Psoas muscle (tissue), 8 donors: ENCODE measurements around the gene AKAP6. TPM values are rescaled to one million over a fixed set of nuclear protein-coding genes. Genes with fewer than 3 reads are reported as not detected.

Source experiments
- ATAC-seq, 4 donors: fragments of 200-7000 bp; cut with Tn5 transposase; one replicate each; pipeline ENCODE4 v1.9.1; 2020; ENCODE audit warnings: moderate library complexity in 3 of 4, mild to moderate bottlenecking in 2 of 4
- DNase-seq, 2 donors: peaks; one replicate each; pipeline ENCODE4 v3.0.0-alpha.2; 2020
- H3K27ac ChIP-seq: fragments of 200-600 bp; one replicate; pipeline ENCODE4 v1.8.0; 2022
- H3K27me3 ChIP-seq, 3 donors: fragments of 200-600 bp in 1 of 3; one replicate each; pipeline versions ENCODE4 v1.6.1 to v1.8.0; 2013 to 2022; ENCODE audit warnings: low read length in 2 of 3, mild to moderate bottlenecking in 2 of 3, moderate library complexity in 1 of 3; ENCODE audit not compliant: insufficient read depth in 3 of 3
- H3K36me3 ChIP-seq, 2 donors: fragments of 200-600 bp in 1 of 2; one replicate each; pipeline versions ENCODE4 v1.6.1 to v1.8.0; 2013 to 2022; ENCODE audit warnings: low read depth in 1 of 2, mild to moderate bottlenecking in 1 of 2, moderate library complexity in 1 of 2; ENCODE audit not compliant: insufficient read depth in 1 of 2
- H3K4me1 ChIP-seq: fragments of 200-600 bp; one replicate; pipeline ENCODE4 v1.8.0; 2022
- H3K4me3 ChIP-seq: fragments of 200-600 bp; one replicate; pipeline ENCODE4 v1.8.0; 2022; ENCODE audit warnings: mild to moderate bottlenecking
- H3K9me3 ChIP-seq: fragments of 200-600 bp; one replicate; pipeline ENCODE4 v1.8.0; 2022
- WGBS, 3 donors: extraction: QIAGEN DNeasy Blood & Tissue Kit; methylation state at CpG; one replicate each; pipeline versions ENCODE4 v1.1.6 to v1.1.7; 2013; 5-methylcytosine and 5-hydroxymethylcytosine counted together
- intact Hi-C, 2 donors: fragments of 100-400 bp; cut with DNase I; formaldehyde crosslinking; loops; one replicate each; pipeline versions ENCODE4 v1.11.0 to v1.14.2; 2022
- polyA plus RNA-seq, 3 donors: library from polyadenylated mRNA; stranded (reverse); fragments of 200-250 nt; gene quantifications; one replicate each; pipeline ENCODE4 v1.2.3, GENCODE V29; 2013
- total RNA-seq, 4 donors: library from RNA; stranded (reverse); fragmentation: NEBNext Ultra II Directional in 2 of 4; extraction: Animal tissue kit (Norgen Biotek cat#: 25700) in 2 of 4; gene quantifications; one replicate each; pipeline versions ENCODE4 v1.2.1 to v1.2.4, GENCODE V29; 2021 to 2023
- TF ChIP-seq, protein P1 (sequence below): fragments of 200-600 bp; IDR thresholded peaks from one replicate; pipeline ENCODE4 v1.8.0; 2022; ENCODE audit warnings: antibody characterized with exemption
- donor health status: healthy with polysubstance abuse.
- donor health status: DM: no; HTN: no; CAD: no; lungs with moderate emphysema.
- donor health status: Bipolar disorder and iron deficiency.
- donor health status: healthy.
- donor health status: DM: yes; HTN: yes; CAD: no.
- donor health status: DM: no; HTN: no; CAD: no.
- donor health status: DM: no; HTN: no; CAD: no.
- donor health status: DM: yes; HTN: yes; CAD: no.

The AKAP6 gene
- total and polyA plus RNA-seq, 7 donors: 9.1 to 173 (median 113) TPM

DNA sequence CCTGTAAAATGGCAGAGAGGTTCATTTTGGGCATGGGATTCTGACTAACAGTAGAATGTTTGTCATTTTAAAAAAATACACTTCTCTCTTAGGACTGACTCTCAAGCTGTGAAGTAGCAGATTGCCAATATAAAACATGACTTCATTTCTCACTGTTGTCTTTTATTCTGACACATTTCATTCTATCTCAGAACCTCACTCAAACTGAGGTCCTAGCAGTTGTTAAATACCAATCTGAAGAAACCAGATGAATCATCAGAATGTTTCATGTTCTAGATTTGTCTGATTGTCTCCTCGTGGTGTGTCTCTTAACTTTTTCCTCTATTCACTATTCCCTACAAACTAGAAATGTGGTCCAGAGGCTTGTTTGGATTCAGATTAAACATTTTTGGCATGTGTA is 333.1 kb downstream of the AKAP6 start:
- no peak overlapping the region for H3K27ac ChIP-seq
- peaks cover 12% of the 10 kb centered on the region for H3K4me1 ChIP-seq
- no peaks in the 10 kb centered on the region for H3K9me3 ChIP-seq
- peak; percentile 33 to 63 (median 40) for ATAC-seq
- no peaks in the 10 kb centered on the region for H3K36me3 ChIP-seq
- DNase-seq: no peak
- WGBS, 3 donors: 31 to 46% (median 41%) methylated on average over 1 of the region's 1 CpG
- TF ChIP-seq, protein P1, sequence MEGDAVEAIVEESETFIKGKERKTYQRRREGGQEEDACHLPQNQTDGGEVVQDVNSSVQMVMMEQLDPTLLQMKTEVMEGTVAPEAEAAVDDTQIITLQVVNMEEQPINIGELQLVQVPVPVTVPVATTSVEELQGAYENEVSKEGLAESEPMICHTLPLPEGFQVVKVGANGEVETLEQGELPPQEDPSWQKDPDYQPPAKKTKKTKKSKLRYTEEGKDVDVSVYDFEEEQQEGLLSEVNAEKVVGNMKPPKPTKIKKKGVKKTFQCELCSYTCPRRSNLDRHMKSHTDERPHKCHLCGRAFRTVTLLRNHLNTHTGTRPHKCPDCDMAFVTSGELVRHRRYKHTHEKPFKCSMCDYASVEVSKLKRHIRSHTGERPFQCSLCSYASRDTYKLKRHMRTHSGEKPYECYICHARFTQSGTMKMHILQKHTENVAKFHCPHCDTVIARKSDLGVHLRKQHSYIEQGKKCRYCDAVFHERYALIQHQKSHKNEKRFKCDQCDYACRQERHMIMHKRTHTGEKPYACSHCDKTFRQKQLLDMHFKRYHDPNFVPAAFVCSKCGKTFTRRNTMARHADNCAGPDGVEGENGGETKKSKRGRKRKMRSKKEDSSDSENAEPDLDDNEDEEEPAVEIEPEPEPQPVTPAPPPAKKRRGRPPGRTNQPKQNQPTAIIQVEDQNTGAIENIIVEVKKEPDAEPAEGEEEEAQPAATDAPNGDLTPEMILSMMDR: no peak
- H3K4me3 ChIP-seq: no peak overlapping the region
- intact Hi-C loops: no loop called here
- H3K27me3 ChIP-seq: no peaks in the 10 kb centered on the region

DNA sequence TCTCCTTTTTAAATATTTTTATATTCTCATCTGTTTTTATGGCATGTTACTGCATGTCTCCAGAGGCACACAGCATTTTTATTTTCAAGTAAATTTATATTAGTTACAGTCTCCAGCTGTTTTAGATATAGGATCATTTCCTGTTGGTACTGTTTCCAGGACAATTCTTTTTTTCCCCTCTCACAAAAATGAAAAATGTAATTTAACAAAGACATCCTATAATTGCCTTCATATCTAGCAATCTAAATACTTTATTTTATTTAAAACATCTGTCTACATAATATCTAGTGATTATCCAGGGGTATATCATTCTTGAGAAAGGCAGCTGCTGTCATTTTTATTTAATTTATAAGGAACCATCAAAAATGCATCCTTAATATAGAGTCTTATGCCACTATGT is 337.2 kb downstream of the AKAP6 start:
- H3K36me3 ChIP-seq: no peaks in the 10 kb centered on the region
- peaks cover 7% of the 10 kb centered on the region for H3K4me1 ChIP-seq
- no peak for DNase-seq
- intact Hi-C loops: no loop called here
- TF ChIP-seq, protein P1: no peak
- no peak overlapping the region for H3K4me3 ChIP-seq
- no peaks in the 10 kb centered on the region for H3K9me3 ChIP-seq
- no peaks in the 10 kb centered on the region for H3K27me3 ChIP-seq
- ATAC-seq: no peak
- no peak overlapping the region for H3K27ac ChIP-seq

DNA sequence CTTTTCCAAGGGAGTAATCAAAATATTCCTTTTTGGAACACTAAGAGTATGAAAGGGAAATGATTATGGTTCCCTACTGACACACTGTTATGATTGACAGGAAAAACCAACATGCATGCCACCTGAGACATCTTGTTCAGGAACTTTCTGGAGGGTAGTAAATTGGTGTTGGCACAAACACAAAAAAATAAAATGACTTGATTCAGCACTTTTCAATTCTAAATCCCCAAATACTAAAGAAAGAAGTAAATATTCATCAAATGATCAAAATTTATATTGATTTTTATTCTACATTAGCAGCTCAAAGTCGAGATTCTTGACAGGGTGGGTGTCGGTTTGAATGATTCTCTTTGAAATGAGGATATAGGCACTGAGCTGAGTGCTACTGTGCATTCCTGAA is 338.2 kb downstream of the AKAP6 start:
- H3K27me3 ChIP-seq: no peaks in the 10 kb centered on the region
- no peak overlapping the region for H3K27ac ChIP-seq
- H3K9me3 ChIP-seq: peaks cover 7% of the 10 kb centered on the region
- no peaks in the 10 kb centered on the region for H3K4me1 ChIP-seq
- intact Hi-C loops: no loop called here
- no peak overlapping the region for H3K4me3 ChIP-seq
- TF ChIP-seq, protein P1: no peak
- WGBS, 3 donors: 86 to 91% (median 89%) methylated on average over 2 of the region's 2 CpGs
- ATAC-seq (no peak), DNase-seq (no peak)
- H3K36me3 ChIP-seq: no peaks in the 10 kb centered on the region

DNA sequence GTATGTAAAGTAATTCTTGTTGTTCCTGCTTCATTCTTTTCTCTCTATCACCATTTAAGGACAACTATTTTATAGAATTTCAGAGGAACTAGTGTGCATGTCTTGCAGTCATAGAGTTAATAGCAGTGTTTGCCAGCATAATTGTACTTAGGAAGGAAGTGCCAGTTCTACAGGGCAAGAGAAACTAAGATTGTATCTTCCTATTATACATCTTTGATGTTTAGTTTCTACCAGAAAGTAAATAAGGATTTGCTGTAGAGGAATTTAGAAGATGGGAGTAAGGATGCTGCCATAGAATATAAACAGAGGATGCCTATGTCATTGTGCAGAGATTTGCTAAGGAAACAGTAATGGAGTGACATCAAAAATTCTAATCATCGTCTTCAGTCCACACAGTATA is 338.7 kb downstream of the AKAP6 start:
- no peak for ATAC-seq
- H3K9me3 ChIP-seq: peaks cover 7% of the 10 kb centered on the region

DNA sequence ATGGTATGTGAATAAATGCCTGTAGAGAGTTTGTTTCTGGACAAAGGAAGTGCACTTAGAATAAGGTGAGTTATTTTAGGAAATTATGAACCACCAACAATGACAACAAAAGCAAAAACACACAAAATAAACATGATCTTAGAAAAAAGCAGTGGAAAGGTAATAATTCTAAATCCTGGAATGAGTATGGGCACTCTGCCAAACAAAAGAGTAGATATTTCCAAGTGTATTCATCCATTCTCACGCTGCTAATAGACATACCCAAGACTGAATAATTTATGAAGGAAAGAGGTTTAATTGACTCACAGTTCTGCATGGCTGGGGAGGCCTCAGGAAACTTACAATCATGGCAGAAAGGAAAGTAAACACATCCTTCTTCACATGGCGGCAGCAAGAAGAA is 340.3 kb downstream of the AKAP6 start:
- Histone ChIP-seq H3K4me1 (no peaks in the 10 kb centered on the region), H3K27ac (no peak overlapping the region), H3K27me3 (no peaks in the 10 kb centered on the region), H3K4me3 (no peak overlapping the region), H3K9me3 (peaks cover 7% of the 10 kb centered on the region), H3K36me3 (no peaks in the 10 kb centered on the region)
- ATAC-seq (no peak), DNase-seq (no peak)
- TF ChIP-seq, protein P1: no peak
- WGBS, 3 donors: 61 to 67% (median 63%) methylated on average over 2 of the region's 2 CpGs
- intact Hi-C loops: no loop called here

More for the DNA sequence above, 338.7 kb downstream of the AKAP6 start:
- intact Hi-C loops: no loop called here
- 84 to 91% (median 88%) methylated on average over 1 of the region's 1 CpG for WGBS, 3 donors
- Histone ChIP-seq H3K4me3 (no peak overlapping the region), H3K27ac (no peak overlapping the region), H3K27me3 (no peaks in the 10 kb centered on the region), H3K4me1 (no peaks in the 10 kb centered on the region), H3K36me3 (no peaks in the 10 kb centered on the region)
- no peak for DNase-seq
- TF ChIP-seq, protein P1: no peak
